BLaER1 treated with 17β-estradiol and CSF1 and Interleukin-3, amounts not matched to agents 10 nM and 100 nM (cell line): ENCODE data around the gene ATP5IF1.
A peak's percentile ranks its signal among the peaks of the same experiment; 100 is the strongest.

Experiments
- H3K27ac ChIP-seq, 11 experiments: shearing (Covaris generic); formaldehyde crosslinking; 2 replicates each; pipeline ENCODE4 v1.8.1; 2022
- H3K27me3 ChIP-seq, 11 experiments: shearing (Covaris generic); formaldehyde crosslinking; 2 replicates each; pipeline ENCODE4 v1.8.1; 2022
- H3K36me3 ChIP-seq, 11 experiments: shearing (Covaris generic); formaldehyde crosslinking; 2 replicates each; pipeline ENCODE4 v1.8.1; 2022
- H3K4me1 ChIP-seq, 10 experiments: shearing (Covaris generic); formaldehyde crosslinking; 2 replicates each; pipeline ENCODE4 v1.8.1; 2022
- H3K4me2 ChIP-seq, 11 experiments: shearing (Covaris generic); formaldehyde crosslinking; 2 replicates each; pipeline ENCODE4 v1.8.1; 2022
- H3K4me3 ChIP-seq, 10 experiments: shearing (Covaris generic); formaldehyde crosslinking; 2 replicates each; pipeline ENCODE4 v1.8.1; 2022
- H3K9ac ChIP-seq, 11 experiments: shearing (Covaris generic); formaldehyde crosslinking; 2 replicates each; pipeline ENCODE4 v1.8.1; 2022
- H3K9me3 ChIP-seq, 11 experiments: shearing (Covaris generic); formaldehyde crosslinking; replicated peaks in 1 of 11; 2 replicates each; pipeline ENCODE4 v1.8.1; 2022
- H4K20me1 ChIP-seq, 11 experiments: shearing (Covaris generic); formaldehyde crosslinking; 2 replicates each; pipeline ENCODE4 v1.8.1; 2022
- Cebpa-rat ChIP-seq, 11 experiments: shearing (Covaris generic); IDR thresholded peaks; 2 replicates each; pipeline ENCODE4 v1.8.1; 2022

ATP5IF1 gene

DNA sequence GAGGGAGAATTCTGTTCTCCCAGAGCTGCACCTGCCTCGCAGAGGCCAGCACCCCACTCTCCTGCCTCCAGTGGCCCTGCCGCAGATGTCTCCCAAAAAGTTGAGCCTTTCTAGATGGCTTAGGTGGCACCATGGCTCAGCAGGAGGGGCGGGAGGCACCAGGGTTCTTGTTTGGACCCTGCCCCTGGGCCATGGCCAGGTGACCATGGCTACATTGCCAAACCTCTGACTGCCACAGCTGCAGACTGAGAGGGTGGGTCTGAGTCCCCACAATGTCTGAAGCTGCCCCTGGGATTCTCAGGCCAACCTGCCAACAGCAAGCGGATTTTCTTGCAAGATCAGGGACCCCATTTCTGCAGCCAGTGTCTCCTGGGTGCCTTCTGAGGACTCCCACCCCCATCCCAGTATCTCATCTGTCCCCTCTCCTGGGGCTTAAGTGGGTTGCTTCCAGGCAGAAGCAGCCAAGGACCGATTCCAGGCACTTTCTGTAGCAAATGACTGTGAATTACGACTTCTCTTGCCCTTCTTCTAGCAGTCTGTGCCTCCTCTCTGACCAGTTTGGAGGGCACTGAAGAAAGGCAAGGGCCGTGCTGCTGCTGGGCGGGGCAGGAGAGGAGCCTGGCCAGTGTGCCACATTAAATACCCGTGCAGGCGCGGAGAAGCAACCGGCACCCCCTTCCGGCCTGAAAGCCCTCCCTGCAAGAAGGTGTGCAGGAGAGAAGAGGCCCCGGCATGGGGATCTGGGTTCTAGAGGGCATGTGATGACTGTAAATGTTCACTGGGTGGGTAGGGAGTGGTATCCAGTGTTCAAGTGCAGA lies 45.9 kb downstream of the ATP5IF1 start:
- Histone ChIP-seq H3K9ac (no peak overlapping the region), H4K20me1 (peaks cover 0 to 14% (median 5%) of the 10 kb centered on the region in 11 experiments; a peak in 4 of 22 replicates), H3K36me3 (peaks cover 57 to 69% (median 63%) of the 10 kb centered on the region in 11 experiments), H3K4me2 (peak overlapping the region in 7 of 11 experiments; percentile 56 to 87 (median 74); a peak in 11 of 22 replicates), H3K4me3 (no peak overlapping the region), H3K27ac (no peak overlapping the region), H3K27me3 (no peaks in the 10 kb centered on the region), H3K9me3 (no peaks in the 10 kb centered on the region), H3K4me1 (peaks cover 10 to 43% (median 25%) of the 10 kb centered on the region in 10 experiments)
- TF ChIP-seq Cebpa-rat (IDR thresholded peaks at IDR 0.05), result no peak

DNA sequence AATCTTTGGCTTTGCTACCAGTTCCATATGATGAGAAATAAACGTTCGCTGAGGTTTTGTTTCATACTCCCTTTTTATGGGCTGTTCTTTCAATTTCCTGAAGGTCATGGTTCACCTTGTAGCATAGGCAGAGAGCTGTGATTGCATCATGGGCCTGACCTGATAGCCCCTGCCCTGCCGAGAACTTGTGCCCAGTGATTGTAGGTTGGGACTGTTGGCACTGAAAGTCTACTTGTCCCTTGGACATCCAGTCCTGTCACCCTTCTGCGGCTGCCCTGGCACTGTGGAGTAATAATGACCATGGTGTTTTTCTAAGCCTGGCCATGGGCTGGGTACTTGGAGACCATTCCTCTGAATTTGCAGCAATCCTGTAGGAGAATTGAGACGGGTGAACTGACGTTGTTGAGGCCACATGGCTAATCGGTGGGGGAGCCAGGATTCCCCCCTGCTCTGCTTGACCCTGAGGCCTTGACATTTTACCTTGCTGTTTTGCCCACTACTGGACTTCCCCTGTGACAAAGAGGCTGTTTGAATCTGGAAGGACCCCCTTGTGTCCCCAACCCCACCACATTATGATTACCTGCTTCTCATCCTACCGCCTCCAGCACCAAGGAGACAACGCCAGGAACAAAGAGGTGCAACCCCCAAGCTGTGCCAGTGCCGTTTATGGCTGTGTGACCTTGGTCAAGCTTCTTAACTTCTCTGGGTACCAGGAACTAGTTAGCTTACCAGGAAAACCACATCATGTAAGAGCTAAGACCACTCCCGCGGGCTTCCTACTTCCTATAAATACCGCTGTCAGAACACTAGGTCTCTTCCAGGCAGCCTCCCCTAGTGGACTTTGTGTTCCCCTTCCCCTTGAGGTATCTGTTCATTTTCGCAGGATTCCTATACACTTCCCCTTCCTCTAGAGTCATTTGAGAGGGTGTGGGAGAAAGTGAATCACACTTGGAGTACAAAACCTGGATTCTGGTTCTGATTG lies 46.8 kb downstream of the ATP5IF1 start:
- Histone ChIP-seq H3K4me2 (peak overlapping the region; percentile 24 to 87 (median 61); a peak in 21 of 22 replicates), H3K9ac (peak overlapping the region in 1 of 11 experiments; percentile 29; a peak in 1 of 22 replicates), H3K27me3 (no peaks in the 10 kb centered on the region), H3K36me3 (peaks cover 48 to 60% (median 54%) of the 10 kb centered on the region in 11 experiments), H3K27ac (peak overlapping the region in 5 of 11 experiments; percentile 18 to 48 (median 29); a peak in 6 of 22 replicates), H4K20me1 (peaks cover 0 to 14% (median 5%) of the 10 kb centered on the region in 11 experiments; a peak in 5 of 22 replicates), H3K9me3 (no peaks in the 10 kb centered on the region), H3K4me3 (no peak overlapping the region), H3K4me1 (peaks cover 10 to 51% (median 25%) of the 10 kb centered on the region in 10 experiments)
- no peak for TF ChIP-seq Cebpa-rat (IDR thresholded peaks at IDR 0.05)

DNA sequence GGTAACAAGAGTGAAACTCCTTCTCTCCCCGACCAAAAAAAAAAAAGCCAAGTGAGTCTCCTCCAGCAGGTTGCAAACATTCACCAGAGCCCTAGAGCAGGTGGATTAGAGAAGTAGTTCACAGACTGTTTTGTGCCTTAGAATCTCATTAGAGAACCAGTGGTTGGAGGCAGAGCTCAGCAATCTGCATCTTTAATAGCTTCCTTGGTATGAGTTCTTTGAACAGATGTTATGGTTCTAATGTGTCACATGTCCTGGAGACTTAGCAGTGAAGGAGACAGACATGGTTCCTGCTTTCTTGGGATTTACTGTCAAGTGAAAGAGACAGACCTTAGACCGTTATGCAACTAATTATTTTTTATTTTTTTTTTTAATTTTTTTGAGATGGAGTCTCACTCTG lies 50.2 kb downstream of the ATP5IF1 start:
- H3K4me2 ChIP-seq, result no peak overlapping the region
- no peak overlapping the region for H3K9ac ChIP-seq
- H3K9me3 ChIP-seq, result no peaks in the 10 kb centered on the region
- H3K4me3 ChIP-seq, result no peak overlapping the region
- peaks cover 10 to 32% (median 20%) of the 10 kb centered on the region in 10 experiments for H3K4me1 ChIP-seq
- TF ChIP-seq Cebpa-rat (IDR thresholded peaks at IDR 0.05), result no peak
- peaks cover 0 to 10% (median 2%) of the 10 kb centered on the region in 11 experiments; a peak in 5 of 22 replicates for H4K20me1 ChIP-seq
- no peaks in the 10 kb centered on the region for H3K27me3 ChIP-seq
- peaks cover 14 to 26% (median 20%) of the 10 kb centered on the region in 11 experiments for H3K36me3 ChIP-seq
- H3K27ac ChIP-seq, result no peak overlapping the region
